ENCODE measurements around the gene MATCAP1.

- no peak for TF ChIP-seq YY1 (IDR thresholded peaks at IDR 0.05; ENCODE audit: low read depth, low read length)
- no peak for TF ChIP-seq CTCF (IDR thresholded peaks at IDR 0.05 in 2 of 3, conservative IDR thresholded peaks at IDR 0.05 in 1 of 3; ENCODE audit: control insufficient read depth in 2 of 3, extremely low read depth in 1 of 3, insufficient read depth in 1 of 3, low read depth in 3 of 3, low read length in 3 of 3)
- TF ChIP-seq CHD2 (IDR thresholded peaks at IDR 0.05; ENCODE audit: borderline replicate concordance, low read depth, low read length) = no peak
- TF ChIP-seq, protein P1, sequence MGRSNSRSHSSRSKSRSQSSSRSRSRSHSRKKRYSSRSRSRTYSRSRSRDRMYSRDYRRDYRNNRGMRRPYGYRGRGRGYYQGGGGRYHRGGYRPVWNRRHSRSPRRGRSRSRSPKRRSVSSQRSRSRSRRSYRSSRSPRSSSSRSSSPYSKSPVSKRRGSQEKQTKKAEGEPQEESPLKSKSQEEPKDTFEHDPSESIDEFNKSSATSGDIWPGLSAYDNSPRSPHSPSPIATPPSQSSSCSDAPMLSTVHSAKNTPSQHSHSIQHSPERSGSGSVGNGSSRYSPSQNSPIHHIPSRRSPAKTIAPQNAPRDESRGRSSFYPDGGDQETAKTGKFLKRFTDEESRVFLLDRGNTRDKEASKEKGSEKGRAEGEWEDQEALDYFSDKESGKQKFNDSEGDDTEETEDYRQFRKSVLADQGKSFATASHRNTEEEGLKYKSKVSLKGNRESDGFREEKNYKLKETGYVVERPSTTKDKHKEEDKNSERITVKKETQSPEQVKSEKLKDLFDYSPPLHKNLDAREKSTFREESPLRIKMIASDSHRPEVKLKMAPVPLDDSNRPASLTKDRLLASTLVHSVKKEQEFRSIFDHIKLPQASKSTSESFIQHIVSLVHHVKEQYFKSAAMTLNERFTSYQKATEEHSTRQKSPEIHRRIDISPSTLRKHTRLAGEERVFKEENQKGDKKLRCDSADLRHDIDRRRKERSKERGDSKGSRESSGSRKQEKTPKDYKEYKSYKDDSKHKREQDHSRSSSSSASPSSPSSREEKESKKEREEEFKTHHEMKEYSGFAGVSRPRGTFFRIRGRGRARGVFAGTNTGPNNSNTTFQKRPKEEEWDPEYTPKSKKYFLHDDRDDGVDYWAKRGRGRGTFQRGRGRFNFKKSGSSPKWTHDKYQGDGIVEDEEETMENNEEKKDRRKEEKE (IDR thresholded peaks at IDR 0.05) = no peak
Measured at GRCh38 chr16:67202426-67202825, 18.7 kb upstream of the MATCAP1 start.
